NT2/D1 (cell line): Measurements from ENCODE around the gene SLC23A3.

Experiments
- SUZ12 ChIP-seq: IDR thresholded peaks from 2 replicates; pipeline ENCODE4 v1.6.1; 2011; ENCODE audit not compliant: insufficient read length, insufficient read depth; ENCODE audit errors: extremely low read depth
- ZNF274 ChIP-seq: IDR thresholded peaks from 2 replicates; pipeline ENCODE4 v1.6.1; 2011; ENCODE audit warnings: mild to moderate bottlenecking, low read depth, low read length

DNA sequence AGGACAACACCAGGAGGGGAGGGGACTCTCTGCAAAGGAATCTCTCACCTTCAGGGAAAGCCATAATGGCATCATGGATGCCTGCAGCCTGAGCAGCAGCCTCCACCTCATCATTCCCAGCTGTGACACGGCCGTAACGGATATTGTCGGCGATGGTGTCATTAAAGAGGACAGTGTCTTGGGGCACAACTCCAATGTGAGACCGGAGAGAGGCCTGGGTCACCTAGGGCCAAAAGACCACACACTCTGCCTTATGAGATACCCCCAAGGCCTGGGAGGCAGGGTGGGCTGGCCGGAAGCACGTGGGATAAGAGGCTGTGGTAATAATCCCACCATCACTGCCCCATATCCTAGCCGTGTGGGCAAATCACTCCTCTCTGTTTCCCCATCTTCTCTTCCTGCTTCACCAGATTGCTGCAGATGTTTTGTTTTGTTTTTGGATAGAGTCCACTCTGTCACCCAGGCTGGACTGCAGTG is 41.1 kb upstream of the SLC23A3 start:
- TF ChIP-seq ZNF274 (no peak), SUZ12 (no peak)
